Omental fat pad (tissue), 4 donors: ENCODE data around the gene PMCH. TPM values are rescaled to one million over a fixed set of nuclear protein-coding genes. Genes with fewer than 3 reads are reported as not detected.

Experiments used
- small RNA-seq: library from RNA; depleted of rRNA; stranded (forward); fragments of <200 nt; gene quantifications from one replicate; pipeline ENCODE3, GENCODE V24; 2016
- total RNA-seq, 4 donors: library from RNA; depleted of rRNA; stranded (reverse); fragments of >200 nt; gene quantifications; one replicate each; pipeline ENCODE4 v1.1.0, GENCODE V29; 2016

The PMCH gene
- total RNA-seq, 4 donors from 2014 or later: not detected

Small RNA genes lying within 50 kb of the gene (small RNA-seq; reads per million reads assigned to genes)
- not detected for gene RN7SL793P

Other genes with a start within 250 kb of the PMCH start
- gene WASHC3, start 135.8 kb downstream of the PMCH start, total RNA-seq: 10 to 100 TPM; 44.7 to 95.4 (median 71.7) TPM
- gene NUP37, start 77.7 kb downstream of the PMCH start, total RNA-seq: 10 to 100 TPM; 14.9 to 22.9 (median 19.0) TPM
- 1 to 10 TPM; 1.1 to 4.9 (median 1.3) TPM for gene PARPBP, start 77.7 kb downstream of the PMCH start, total RNA-seq